B cell (primary cell): ENCODE results near the gene GLOD4. TPM values are rescaled to one million over a fixed set of nuclear protein-coding genes. Genes with fewer than 3 reads are reported as not detected.

Source experiments
- ATAC-seq: fragments of 200-7000 bp; cut with Tn5 transposase; one replicate; pipeline ENCODE4 v1.10.0; 2021; ENCODE audit warnings: low read depth, mild to moderate bottlenecking, moderate number of reproducible peaks, moderate library complexity
- CTCF ChIA-PET: fragments of 350-600 bp; sonication (Branson Sonifier 250); formaldehyde crosslinking; loops from one replicate; lab custom pipeline; 2021; ENCODE audit warnings: antibody characterized with exemption, inconsistent platforms; lab: Charles Lee
- POLR2A ChIA-PET: fragments of 350-600 bp; sonication (Branson Sonifier 250); formaldehyde crosslinking; loops from one replicate; lab custom pipeline; 2021; ENCODE audit warnings: antibody characterized with exemption; lab: Charles Lee
- DNase-seq: peaks from one replicate; pipeline ENCODE4 v3.0.0; 2013
- H2AFZ ChIP-seq: 2 replicates; pipeline ENCODE4 v1.6.1; 2012; ENCODE audit warnings: mild to moderate bottlenecking, low read depth, low read length; ENCODE audit not compliant: insufficient read depth, poor library complexity, severe bottlenecking
- H3K27ac ChIP-seq, 2 donors: 1 replicate in 1 of 2; 2 replicates in 1 of 2; pipeline ENCODE4 v1.5.1; 2012 to 2013; ENCODE audit warnings: low read length in 2 of 2, mild to moderate bottlenecking in 2 of 2, moderate library complexity in 1 of 2
- H3K27me3 ChIP-seq, 4 experiments: fragments of 200-600 bp in 1 of 4; sonication (generic) in 1 of 4; replicated peaks in 1 of 4; 1 replicate in 2 of 4; 2 replicates in 2 of 4; pipeline versions ENCODE4 v1.6.1 to v1.7.0; 2013 to 2016; ENCODE audit warnings: low read length in 3 of 4, mild to moderate bottlenecking in 2 of 4, mixed read lengths in 1 of 4, moderate library complexity in 1 of 4; ENCODE audit not compliant: insufficient read depth in 4 of 4, control insufficient read depth in 3 of 4; ENCODE audit errors: control extremely low read depth in 1 of 4
- H3K36me3 ChIP-seq, 2 experiments: replicated peaks in 1 of 2; 1 replicate in 1 of 2; 2 replicates in 1 of 2; pipeline versions ENCODE4 v1.6.1 to v1.7.1; 2013; ENCODE audit warnings: low read length in 1 of 2; ENCODE audit not compliant: insufficient read depth in 2 of 2, control insufficient read depth in 1 of 2; ENCODE audit errors: control extremely low read depth in 1 of 2, extremely low read depth in 1 of 2
- H3K4me1 ChIP-seq, 2 donors: fragments of 200-600 bp in 1 of 2; sonication (generic) in 1 of 2; 1 replicate in 1 of 2; 2 replicates in 1 of 2; pipeline versions ENCODE4 v1.5.1 to v1.6.1; 2013 to 2017; ENCODE audit warnings: low read length in 2 of 2; ENCODE audit not compliant: control insufficient read depth in 2 of 2, insufficient read depth in 2 of 2
- H3K4me2 ChIP-seq: replicated peaks from 2 replicates; pipeline ENCODE3; 2012; ENCODE audit warnings: mild to moderate bottlenecking, low read depth, low read length; ENCODE audit not compliant: poor library complexity, severe bottlenecking
- H3K4me3 ChIP-seq, 5 experiments: fragments of 200-600 bp in 1 of 5; sonication (generic) in 1 of 5; 1 replicate in 3 of 5; 2 replicates in 2 of 5; pipeline versions ENCODE4 v1.5.1 to v1.7.0; 2011 to 2016; ENCODE audit warnings: low read length in 4 of 5, mild to moderate bottlenecking in 4 of 5, low read depth in 2 of 5, control low read depth in 1 of 5, moderate library complexity in 1 of 5; ENCODE audit not compliant: insufficient read depth in 1 of 5; ENCODE audit errors: control extremely low read depth in 1 of 5, extremely low read depth in 1 of 5
- H3K79me2 ChIP-seq: fragments of 200-600 bp; sonication (generic); one replicate; pipeline ENCODE4 v1.6.0; 2016; ENCODE audit warnings: low read length; ENCODE audit not compliant: control insufficient read depth, insufficient read depth
- H3K9ac ChIP-seq: fragments of 200-600 bp; sonication (generic); 2 replicates; pipeline ENCODE4 v1.6.1; 2017; ENCODE audit warnings: mild to moderate bottlenecking, low read length, moderate library complexity
- H3K9me3 ChIP-seq, 3 donors: one replicate each; pipeline versions ENCODE4 v1.6.1 to v1.7.1; 2013; ENCODE audit warnings: low read length in 2 of 3; ENCODE audit not compliant: control insufficient read depth in 2 of 3, insufficient read depth in 1 of 3; ENCODE audit errors: control extremely low read depth in 1 of 3
- H4K20me1 ChIP-seq: 2 replicates; pipeline ENCODE4 v1.6.0; 2012; ENCODE audit warnings: mild to moderate bottlenecking, low read length; ENCODE audit not compliant: insufficient read depth, control insufficient read depth, poor library complexity, severe bottlenecking
- H3K27ac Mint-ChIP-seq: one replicate; pipeline ENCODE4 v1.8.0; 2021; ENCODE audit warnings: mixed read lengths
- H3K27me3 Mint-ChIP-seq: one replicate; pipeline ENCODE4 v1.8.0; 2021; ENCODE audit warnings: mixed read lengths
- H3K4me1 Mint-ChIP-seq: one replicate; pipeline ENCODE4 v1.8.0; 2021; ENCODE audit warnings: mixed read lengths
- H3K4me3 Mint-ChIP-seq: one replicate; pipeline ENCODE4 v1.8.0; 2021; ENCODE audit warnings: mixed read lengths
- H3K9me3 Mint-ChIP-seq: one replicate; pipeline ENCODE4 v1.8.0; 2022; ENCODE audit warnings: mixed read lengths; ENCODE audit not compliant: insufficient read depth
- EZH2 ChIP-seq: IDR thresholded peaks from 2 replicates; pipeline ENCODE4 v1.6.1; 2012; ENCODE audit warnings: borderline replicate concordance, low read depth, mild to moderate bottlenecking, moderate library complexity, low read length; ENCODE audit not compliant: insufficient read depth, poor library complexity, severe bottlenecking
- WGBS: methylation state at CpG from one replicate; pipeline ENCODE4 v1.1.5; 2013; ENCODE audit warnings: missing lambda C conversion rate; ENCODE audit not compliant: insufficient coverage; 5-methylcytosine and 5-hydroxymethylcytosine counted together
- intact Hi-C: fragments of 100-400 bp; cut with micrococcal nuclease; formaldehyde crosslinking; loops from one replicate; pipeline ENCODE4 v1.10.0; 2022
- polyA plus RNA-seq: library from polyadenylated mRNA; depleted of rRNA; stranded (reverse); fragments of >200 nt; gene quantifications from 2 replicates; pipeline ENCODE4 v1.2.3, GENCODE V29; 2012
- total RNA-seq, 2 donors: library from RNA; stranded (reverse); fragments of 120-200 nt in 1 of 2; gene quantifications; 1 replicate in 1 of 2; 2 replicates in 1 of 2; pipeline versions ENCODE4 v1.2.3 to v1.2.4, GENCODE V29; 2013 to 2022
- TF ChIP-seq, protein P1 (sequence below): fragments of 200-600 bp; IDR thresholded peaks from one replicate; pipeline ENCODE4 v1.8.0; 2022; ENCODE audit warnings: antibody characterized with exemption, mild to moderate bottlenecking

Gene GLOD4
- total and polyA plus RNA-seq, 2 donors (not counting 1 experiment from before 2014, with no cell fraction given): 24.0 to 77.4 TPM

DNA sequence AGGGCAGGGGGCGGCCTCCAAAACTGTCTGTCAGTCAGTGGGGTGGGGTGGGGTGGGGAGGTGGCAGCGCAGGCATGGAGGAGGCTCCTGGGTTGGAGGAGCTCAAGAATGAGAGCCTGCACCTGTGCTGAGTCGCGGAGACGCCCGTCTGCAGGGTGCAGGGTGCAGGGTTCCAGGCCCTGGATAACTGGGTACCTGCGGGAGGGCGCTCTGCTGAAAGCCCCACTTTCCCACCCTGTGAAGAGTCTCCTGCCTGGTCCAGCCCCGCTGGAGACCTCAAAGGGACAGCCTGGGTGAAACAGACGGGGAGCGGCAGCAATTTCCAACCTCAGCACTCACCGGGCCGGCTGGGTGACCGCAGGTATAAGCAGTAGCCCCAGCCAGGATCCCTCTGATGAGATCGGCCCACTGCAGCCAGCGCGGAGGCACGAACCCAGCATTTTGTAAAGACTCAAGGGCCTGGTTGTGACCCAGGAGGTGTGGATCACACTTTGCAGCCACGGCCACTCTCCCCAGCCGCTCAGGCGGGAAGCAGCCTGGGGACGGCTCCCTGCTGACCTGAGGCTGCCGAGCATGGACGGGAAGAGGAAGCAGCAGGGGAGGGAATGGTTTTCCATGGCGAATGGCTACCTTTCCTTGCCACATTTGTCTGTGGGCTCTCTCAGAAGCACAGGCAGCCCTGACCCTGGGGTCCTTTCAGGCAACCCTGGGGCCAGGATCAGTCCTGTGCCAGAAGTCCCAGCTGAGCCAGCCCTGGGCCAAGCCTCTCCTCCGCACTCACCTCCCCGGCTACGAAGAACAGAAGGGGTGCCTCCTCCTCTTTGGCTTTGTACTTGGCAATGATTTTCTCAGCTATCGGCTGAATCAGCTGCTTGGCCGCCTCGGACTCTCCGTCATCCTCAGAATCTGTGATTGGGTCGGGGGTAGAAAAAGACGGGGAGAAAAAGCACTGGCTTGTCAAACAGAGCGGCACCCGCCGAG lies 21.1 kb upstream of the GLOD4 start:
- 86% methylated on average over 35 of the region's 37 CpGs for WGBS
- no peaks in the 10 kb centered on the region for H3K4me1 Mint-ChIP-seq
- H3K27me3 Mint-ChIP-seq: no peaks in the 10 kb centered on the region
- no peak overlapping the region for H3K4me3 Mint-ChIP-seq
- no peaks in the 10 kb centered on the region for H3K9me3 ChIP-seq
- H3K9ac ChIP-seq: no peak overlapping the region
- H3K4me2 ChIP-seq: no peak overlapping the region
- no peaks in the 10 kb centered on the region for H4K20me1 ChIP-seq
- no peak overlapping the region for H3K27ac ChIP-seq
- no peaks in the 10 kb centered on the region for H3K36me3 ChIP-seq
- no peak for DNase-seq
- no peak overlapping the region for H3K4me3 ChIP-seq
- POLR2A ChIA-PET: no interaction called here
- no peaks in the 10 kb centered on the region for H3K79me2 ChIP-seq
- no peak overlapping the region for H3K27ac Mint-ChIP-seq
- intact Hi-C loops: no loop called here
- H3K9me3 Mint-ChIP-seq: no peaks in the 10 kb centered on the region
- TF ChIP-seq, protein P1, sequence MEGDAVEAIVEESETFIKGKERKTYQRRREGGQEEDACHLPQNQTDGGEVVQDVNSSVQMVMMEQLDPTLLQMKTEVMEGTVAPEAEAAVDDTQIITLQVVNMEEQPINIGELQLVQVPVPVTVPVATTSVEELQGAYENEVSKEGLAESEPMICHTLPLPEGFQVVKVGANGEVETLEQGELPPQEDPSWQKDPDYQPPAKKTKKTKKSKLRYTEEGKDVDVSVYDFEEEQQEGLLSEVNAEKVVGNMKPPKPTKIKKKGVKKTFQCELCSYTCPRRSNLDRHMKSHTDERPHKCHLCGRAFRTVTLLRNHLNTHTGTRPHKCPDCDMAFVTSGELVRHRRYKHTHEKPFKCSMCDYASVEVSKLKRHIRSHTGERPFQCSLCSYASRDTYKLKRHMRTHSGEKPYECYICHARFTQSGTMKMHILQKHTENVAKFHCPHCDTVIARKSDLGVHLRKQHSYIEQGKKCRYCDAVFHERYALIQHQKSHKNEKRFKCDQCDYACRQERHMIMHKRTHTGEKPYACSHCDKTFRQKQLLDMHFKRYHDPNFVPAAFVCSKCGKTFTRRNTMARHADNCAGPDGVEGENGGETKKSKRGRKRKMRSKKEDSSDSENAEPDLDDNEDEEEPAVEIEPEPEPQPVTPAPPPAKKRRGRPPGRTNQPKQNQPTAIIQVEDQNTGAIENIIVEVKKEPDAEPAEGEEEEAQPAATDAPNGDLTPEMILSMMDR: no peak
- TF ChIP-seq EZH2: no peak
- no peaks in the 10 kb centered on the region for H3K27me3 ChIP-seq
- no peak overlapping the region for H2AFZ ChIP-seq
- H3K4me1 ChIP-seq: no peaks in the 10 kb centered on the region
- no peak for ATAC-seq
- CTCF ChIA-PET: no interaction called here

DNA sequence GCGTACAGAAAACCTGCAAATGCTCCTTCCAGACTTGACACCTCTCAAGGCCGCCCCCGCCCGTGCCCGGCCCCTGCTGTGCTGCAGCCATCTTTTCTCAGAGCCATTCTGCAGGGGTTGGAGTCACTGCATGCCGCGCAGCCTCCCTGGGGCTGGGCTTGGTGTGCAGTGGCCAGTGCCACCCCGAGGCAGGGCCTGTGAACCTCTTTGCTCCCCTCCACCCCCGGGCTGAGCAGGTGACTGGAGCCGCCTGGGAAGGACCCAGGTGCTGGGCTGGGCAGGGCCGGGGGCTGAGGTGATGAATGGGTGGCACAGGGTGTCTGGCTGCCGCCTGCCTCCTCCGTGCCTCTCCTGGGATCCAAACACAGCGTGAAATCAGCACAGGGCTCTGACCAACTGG lies 20.4 kb upstream of the GLOD4 start:
- POLR2A ChIA-PET: no interaction called here
- intact Hi-C loops: no loop called here
- no peak overlapping the region for H3K27ac Mint-ChIP-seq

More for the DNA sequence above, 20.4 kb upstream of the GLOD4 start:
- Mint-ChIP-seq H3K4me1 (no peaks in the 10 kb centered on the region), H3K4me3 (no peak overlapping the region), H3K27me3 (no peaks in the 10 kb centered on the region), H3K9me3 (no peaks in the 10 kb centered on the region)
- ATAC-seq: no peak
- Histone ChIP-seq H3K9me3 (no peaks in the 10 kb centered on the region), H3K36me3 (no peaks in the 10 kb centered on the region), H3K27ac (no peak overlapping the region), H4K20me1 (no peaks in the 10 kb centered on the region), H3K4me1 (no peaks in the 10 kb centered on the region), H2AFZ (no peak overlapping the region), H3K4me2 (no peak overlapping the region), H3K27me3 (no peaks in the 10 kb centered on the region), H3K9ac (no peak overlapping the region), H3K79me2 (no peaks in the 10 kb centered on the region), H3K4me3 (no peak overlapping the region)
- no peak for DNase-seq
- CTCF ChIA-PET: no interaction called here
- TF ChIP-seq EZH2: no peak
- TF ChIP-seq, protein P1: no peak
- WGBS: 95% methylated on average over 13 of the region's 14 CpGs
